Neural crest cell (in vitro differentiated cells): ENCODE data around the gene GPD1L. TPM values are rescaled to one million over a fixed set of nuclear protein-coding genes. Genes with fewer than 3 reads are reported as not detected.

Experiments used
- DNase-seq: peaks from one replicate; pipeline ENCODE4 v3.0.0; 2021; ENCODE audit warnings: low read depth, mixed read lengths, low spot score
- H3K27ac Mint-ChIP-seq: one replicate; pipeline ENCODE4 v1.8.0; 2021; ENCODE audit warnings: mild to moderate bottlenecking, mixed read lengths; ENCODE audit not compliant: unreplicated experiment
- H3K27me3 Mint-ChIP-seq: 2 replicates; pipeline ENCODE4 v1.8.0; 2021; ENCODE audit warnings: low read depth, mild to moderate bottlenecking, mixed read lengths
- H3K36me3 Mint-ChIP-seq: 2 replicates; pipeline ENCODE4 v1.8.0; 2021; ENCODE audit warnings: low read depth, mild to moderate bottlenecking, mixed read lengths
- H3K4me1 Mint-ChIP-seq: 2 replicates; pipeline ENCODE4 v1.8.0; 2021; ENCODE audit warnings: mixed read lengths
- H3K4me3 Mint-ChIP-seq: one replicate; pipeline ENCODE4 v1.8.0; 2021; ENCODE audit warnings: mild to moderate bottlenecking, mixed read lengths
- H3K9me3 Mint-ChIP-seq: 2 replicates; pipeline ENCODE4 v1.8.0; 2021; ENCODE audit warnings: mixed read lengths
- total RNA-seq: library from RNA; stranded (reverse); gene quantifications from 2 replicates; pipeline ENCODE4 v1.2.1, GENCODE V29; 2021
- TF ChIP-seq, protein P1 (sequence below): fragments of 200-600 bp; sonication (generic); conservative IDR thresholded peaks from 2 replicates; pipeline ENCODE4 v1.5.0; 2021; ENCODE audit warnings: antibody characterized with exemption, mild to moderate bottlenecking

The GPD1L gene
- total RNA-seq, 1 donor from 2014 or later, result 7.7 TPM

DNA sequence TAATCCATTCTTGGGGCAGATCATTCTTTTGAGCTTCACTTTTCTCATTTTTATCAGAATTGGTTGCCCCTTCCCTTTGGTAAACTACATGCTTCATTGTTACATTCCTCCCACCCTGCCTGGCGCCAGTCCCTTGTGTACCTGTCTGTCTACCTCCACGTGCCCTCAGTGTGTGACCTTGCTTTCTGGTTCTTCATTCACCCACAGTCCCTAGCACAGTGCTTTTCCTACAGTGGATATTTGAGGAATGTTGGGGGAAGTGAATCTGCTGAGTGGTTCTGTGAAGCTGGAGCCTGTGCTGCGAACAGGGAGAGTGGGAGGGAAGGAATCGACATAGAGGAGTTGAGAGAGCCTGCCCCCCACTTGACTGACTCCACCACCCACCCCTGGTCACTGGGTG, 23.4 kb downstream of the GPD1L start:
- peak overlapping the region; percentile 76 for H3K27ac Mint-ChIP-seq
- TF ChIP-seq, protein P1, sequence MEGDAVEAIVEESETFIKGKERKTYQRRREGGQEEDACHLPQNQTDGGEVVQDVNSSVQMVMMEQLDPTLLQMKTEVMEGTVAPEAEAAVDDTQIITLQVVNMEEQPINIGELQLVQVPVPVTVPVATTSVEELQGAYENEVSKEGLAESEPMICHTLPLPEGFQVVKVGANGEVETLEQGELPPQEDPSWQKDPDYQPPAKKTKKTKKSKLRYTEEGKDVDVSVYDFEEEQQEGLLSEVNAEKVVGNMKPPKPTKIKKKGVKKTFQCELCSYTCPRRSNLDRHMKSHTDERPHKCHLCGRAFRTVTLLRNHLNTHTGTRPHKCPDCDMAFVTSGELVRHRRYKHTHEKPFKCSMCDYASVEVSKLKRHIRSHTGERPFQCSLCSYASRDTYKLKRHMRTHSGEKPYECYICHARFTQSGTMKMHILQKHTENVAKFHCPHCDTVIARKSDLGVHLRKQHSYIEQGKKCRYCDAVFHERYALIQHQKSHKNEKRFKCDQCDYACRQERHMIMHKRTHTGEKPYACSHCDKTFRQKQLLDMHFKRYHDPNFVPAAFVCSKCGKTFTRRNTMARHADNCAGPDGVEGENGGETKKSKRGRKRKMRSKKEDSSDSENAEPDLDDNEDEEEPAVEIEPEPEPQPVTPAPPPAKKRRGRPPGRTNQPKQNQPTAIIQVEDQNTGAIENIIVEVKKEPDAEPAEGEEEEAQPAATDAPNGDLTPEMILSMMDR, result no peak

DNA sequence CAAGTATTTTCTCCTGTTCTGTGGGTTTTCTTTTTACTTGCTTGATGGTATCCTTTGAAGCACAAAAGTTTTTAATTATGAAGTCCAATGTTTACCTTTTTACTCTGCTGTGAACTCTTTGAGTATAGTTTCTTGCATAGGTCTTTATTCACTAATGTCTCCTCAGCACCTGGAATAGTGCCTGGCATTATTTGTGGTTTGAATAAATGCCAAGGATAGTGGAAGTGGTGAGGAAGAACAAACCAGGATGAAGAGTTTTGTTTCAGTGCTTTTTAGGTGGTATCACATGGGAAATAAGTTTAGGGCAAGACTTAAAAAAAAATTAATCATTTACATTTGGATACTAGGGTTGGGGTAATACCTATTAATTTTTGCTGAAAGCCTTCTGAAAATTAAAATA, 25.7 kb downstream of the GPD1L start:
- Mint-ChIP-seq H3K36me3 (no peaks in the 10 kb centered on the region), H3K4me1 (no peaks in the 10 kb centered on the region), H3K4me3 (no peak overlapping the region), H3K27ac (no peak overlapping the region), H3K9me3 (no peaks in the 10 kb centered on the region), H3K27me3 (no peaks in the 10 kb centered on the region)
- TF ChIP-seq, protein P1, result no peak
- DNase-seq, result no peak

More for the DNA sequence above, 23.4 kb downstream of the GPD1L start:
- DNase-seq, result no peak
- Mint-ChIP-seq H3K27me3 (no peaks in the 10 kb centered on the region), H3K4me3 (no peak overlapping the region), H3K9me3 (no peaks in the 10 kb centered on the region), H3K4me1 (no peaks in the 10 kb centered on the region), H3K36me3 (no peaks in the 10 kb centered on the region)

DNA sequence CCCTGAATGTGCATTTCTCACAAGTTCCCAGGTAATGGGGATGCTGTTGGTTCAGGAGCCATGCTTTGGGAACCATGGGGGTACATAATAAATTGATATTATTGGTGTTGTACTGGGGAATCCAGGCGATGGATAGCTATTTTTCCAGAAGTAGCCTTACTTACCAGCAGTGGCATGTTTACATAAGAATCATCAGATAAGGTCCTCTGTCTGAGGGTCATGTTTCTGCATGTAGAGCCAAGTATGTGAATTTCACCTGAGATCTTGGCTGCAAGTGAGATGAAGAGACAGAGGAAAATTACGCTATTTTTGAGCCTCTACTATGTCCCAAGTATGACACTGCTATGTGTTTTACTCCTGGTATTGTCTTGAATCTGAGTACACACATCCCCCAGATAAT, 26.3 kb downstream of the GPD1L start:
- TF ChIP-seq, protein P1, result no peak
- H3K27me3 Mint-ChIP-seq, result no peaks in the 10 kb centered on the region
- DNase-seq, result no peak
- peaks cover 4% of the 10 kb centered on the region for H3K4me1 Mint-ChIP-seq
- no peaks in the 10 kb centered on the region for H3K36me3 Mint-ChIP-seq
- no peak overlapping the region for H3K4me3 Mint-ChIP-seq
- no peaks in the 10 kb centered on the region for H3K9me3 Mint-ChIP-seq
- no peak overlapping the region for H3K27ac Mint-ChIP-seq

GRCh38 chr3:32136703-32137102, 30.3 kb downstream of the GPD1L start:
- TF ChIP-seq, protein P1, result no peak
- Mint-ChIP-seq H3K36me3 (no peaks in the 10 kb centered on the region), H3K4me1 (peaks cover 10% of the 10 kb centered on the region), H3K27ac (no peak overlapping the region), H3K27me3 (no peaks in the 10 kb centered on the region), H3K4me3 (no peak overlapping the region), H3K9me3 (no peaks in the 10 kb centered on the region)
- no peak for DNase-seq

- H3K27ac Mint-ChIP-seq, result no peak overlapping the region
- no peak for DNase-seq
- no peak overlapping the region for H3K4me3 Mint-ChIP-seq
These were observed 31.4 kb downstream of the GPD1L start for GRCh38 chr3:32137870-32138269.

More at GRCh38 chr3:32137870-32138269, 31.4 kb downstream of the GPD1L start:
- Mint-ChIP-seq H3K36me3 (no peaks in the 10 kb centered on the region), H3K9me3 (no peaks in the 10 kb centered on the region), H3K27me3 (no peaks in the 10 kb centered on the region), H3K4me1 (peaks cover 10% of the 10 kb centered on the region)
- TF ChIP-seq, protein P1, result no peak
